IMR-90 (cell line): ENCODE data around the gene GLT1D1. TPM values are rescaled to one million over a fixed set of nuclear protein-coding genes. Genes with fewer than 3 reads are reported as not detected.

Experiments
- ATAC-seq: fragments of 200-7000 bp; cut with Tn5 transposase; 2 replicates; pipeline ENCODE4 v1.9.1; 2020; ENCODE audit warnings: low read depth, mild to moderate bottlenecking, moderate library complexity
- BruUV-seq: library from RNA; stranded (reverse); fragments of 400-500 nt; replicated peaks from 2 replicates; lab custom pipeline; 2021; lab: Mats Ljungman, UMichigan
- CTCF ChIA-PET: fragments of 300-600 bp; formaldehyde crosslinking; extraction: SDS; loops from one replicate; lab custom pipeline; 2021; ENCODE audit warnings: antibody characterized with exemption; lab: Yijun Ruan, JAX
- POLR2A ChIA-PET: fragments of 300-600 bp; sonication (Branson Sonifier 250); formaldehyde crosslinking; loops from one replicate; lab custom pipeline; 2022; ENCODE audit warnings: antibody characterized with exemption; ENCODE audit not compliant: unreplicated experiment; lab: Charles Lee
- DNase-seq: peaks from one replicate; pipeline ENCODE4 v3.0.0; 2013
- H2AFZ ChIP-seq: replicated peaks from 2 replicates; pipeline ENCODE3; 2013; ENCODE audit warnings: low read length, mild to moderate bottlenecking; ENCODE audit not compliant: poor library complexity
- H2AK5ac ChIP-seq: 2 replicates; pipeline ENCODE4 v1.6.1; 2013; ENCODE audit warnings: low read depth, low read length, inconsistent platforms
- H2AK9ac ChIP-seq: replicated peaks from 2 replicates; pipeline ENCODE3; 2013; ENCODE audit warnings: mild to moderate bottlenecking, low read depth, low read length, moderate library complexity; ENCODE audit not compliant: poor library complexity
- H2BK120ac ChIP-seq: 2 replicates; pipeline ENCODE4 v1.6.1; 2013; ENCODE audit warnings: low read depth, low read length, inconsistent platforms
- H2BK15ac ChIP-seq: 3 replicates; pipeline ENCODE4 v1.6.1; 2013; ENCODE audit warnings: low read depth, low read length, inconsistent platforms
- H2BK20ac ChIP-seq: 2 replicates; pipeline ENCODE4 v1.6.1; 2013; ENCODE audit warnings: low read depth, mild to moderate bottlenecking, inconsistent platforms, low read length, moderate library complexity
- H2BK5ac ChIP-seq: 2 replicates; pipeline ENCODE4 v1.6.1; 2013; ENCODE audit warnings: mild to moderate bottlenecking, low read depth, low read length, inconsistent platforms; ENCODE audit not compliant: poor library complexity, severe bottlenecking
- H3K14ac ChIP-seq: replicated peaks from 2 replicates; pipeline ENCODE4 v1.6.1; 2013; ENCODE audit warnings: low read depth, low read length, inconsistent platforms
- H3K18ac ChIP-seq: 2 replicates; pipeline ENCODE4 v1.6.1; 2013; ENCODE audit warnings: low read depth, low read length, control low read depth
- H3K23ac ChIP-seq: 2 replicates; pipeline ENCODE4 v1.6.1; 2013; ENCODE audit warnings: low read depth, low read length, inconsistent platforms
- H3K27ac ChIP-seq: 2 replicates; pipeline ENCODE4 v1.5.1; 2013; ENCODE audit warnings: mild to moderate bottlenecking, control low read depth, low read length; ENCODE audit not compliant: insufficient read depth
- H3K27me3 ChIP-seq: 2 replicates; pipeline ENCODE4 v1.6.1; 2013; ENCODE audit warnings: low read length; ENCODE audit not compliant: control insufficient read depth, insufficient read depth
- H3K36me3 ChIP-seq: 2 replicates; pipeline ENCODE4 v1.6.1; 2013; ENCODE audit warnings: low read length, mixed read lengths; ENCODE audit not compliant: control insufficient read depth, insufficient read depth
- H3K4ac ChIP-seq: 2 replicates; pipeline ENCODE4 v1.6.1; 2013; ENCODE audit warnings: low read depth, low read length, inconsistent platforms
- H3K4me1 ChIP-seq: 2 replicates; pipeline ENCODE4 v1.6.1; 2013; ENCODE audit warnings: low read length, mixed read lengths; ENCODE audit not compliant: control insufficient read depth, insufficient read depth
- H3K4me2 ChIP-seq: 2 replicates; pipeline ENCODE4 v1.6.1; 2013; ENCODE audit warnings: low read depth, mild to moderate bottlenecking, control low read depth, low read length, moderate library complexity
- H3K4me3 ChIP-seq: 2 replicates; pipeline ENCODE4 v1.5.1; 2013; ENCODE audit warnings: low read depth, mild to moderate bottlenecking, control low read depth, low read length, moderate library complexity; ENCODE audit not compliant: insufficient read depth
- H3K56ac ChIP-seq: 2 replicates; pipeline ENCODE4 v1.6.1; 2013; ENCODE audit warnings: low read length, inconsistent platforms; ENCODE audit not compliant: insufficient read depth; ENCODE audit errors: extremely low read depth
- H3K79me1 ChIP-seq, 2 experiments: 2 replicates each; pipeline ENCODE4 v1.6.1; 2013; ENCODE audit warnings: low read length in 2 of 2, inconsistent platforms in 1 of 2, low read depth in 1 of 2
- H3K9ac ChIP-seq: 2 replicates; pipeline ENCODE4 v1.6.1; 2013; ENCODE audit warnings: low read depth, low read length, control low read depth
- H3K9me1 ChIP-seq: 2 replicates; pipeline ENCODE4 v1.6.1; 2013; ENCODE audit warnings: low read length, inconsistent platforms; ENCODE audit not compliant: insufficient read depth
- H3K9me3 ChIP-seq: 2 replicates; pipeline ENCODE4 v1.6.1; 2013; ENCODE audit warnings: low read length; ENCODE audit not compliant: control insufficient read depth, insufficient read depth
- H4K20me1 ChIP-seq: 2 replicates; pipeline ENCODE4 v1.6.1; 2013; ENCODE audit warnings: low read length, inconsistent platforms; ENCODE audit not compliant: insufficient read depth
- H4K5ac ChIP-seq: 2 replicates; pipeline ENCODE4 v1.6.1; 2013; ENCODE audit warnings: mild to moderate bottlenecking, low read depth, low read length, control low read depth
- H4K8ac ChIP-seq, 2 experiments: 2 replicates each; pipeline ENCODE4 v1.6.1; 2013; ENCODE audit warnings: low read depth in 2 of 2, low read length in 2 of 2, control low read depth in 1 of 2, inconsistent platforms in 1 of 2
- H4K91ac ChIP-seq: 2 replicates; pipeline ENCODE4 v1.6.1; 2013; ENCODE audit warnings: low read depth, low read length, inconsistent platforms; ENCODE audit not compliant: insufficient read depth
- MAZ ChIP-seq: IDR thresholded peaks from 2 replicates; pipeline ENCODE4 v1.6.1; 2012; ENCODE audit warnings: low read depth, mild to moderate bottlenecking, low read length, improper control_type of control experiment, moderate library complexity, borderline replicate concordance
- POLR2A ChIP-seq: IDR thresholded peaks from 2 replicates; pipeline ENCODE4 v1.6.1; 2012; ENCODE audit warnings: mild to moderate bottlenecking, low read depth, low read length
- RFX5 ChIP-seq: IDR thresholded peaks from 2 replicates; pipeline ENCODE4 v1.8.0; 2012; ENCODE audit warnings: low read depth, mild to moderate bottlenecking, low read length, moderate library complexity
- USF2 ChIP-seq: fragments of 150-350 bp; IDR thresholded peaks from 2 replicates; pipeline ENCODE4 v1.6.1; 2017; ENCODE audit warnings: mild to moderate bottlenecking, antibody characterized with exemption, low read length, low read depth
- WGBS, 2 experiments: methylation state at CpG; one replicate each; pipeline versions ENCODE4 v1.1.5 to v1.1.7; 2013; ENCODE audit warnings: missing lambda C conversion rate in 2 of 2; ENCODE audit not compliant: insufficient read length in 1 of 2; ENCODE audit errors: extremely low coverage in 2 of 2; 5-methylcytosine and 5-hydroxymethylcytosine counted together
- dilution Hi-C: fragments of 300-500 bp; cut with HindIII; formaldehyde crosslinking; loops from one replicate; pipeline ENCODE4 v1.14.3; 2018; ENCODE audit warnings: low sequenced_read_pairs; ENCODE audit not compliant: unreplicated experiment
- in situ Hi-C: fragments of 300-500 bp; cut with MboI; formaldehyde crosslinking; loops from 3 replicates; pipeline ENCODE4 v1.14.3; 2019; ENCODE audit warnings: low sequenced_read_pairs, inconsistent platforms, mixed read lengths
- intact Hi-C: fragments of 100-400 bp; cut with micrococcal nuclease; formaldehyde crosslinking; loops from 2 replicates; pipeline ENCODE4 v1.10.0; 2022
- polyA plus RNA-seq, 3 experiments: library from polyadenylated mRNA; depleted of rRNA; stranded (reverse); fragments of >200 nt; gene quantifications; 2 replicates each; pipeline ENCODE4 v1.2.3, GENCODE V29; 2012; ENCODE audit warnings: low replicate concordance in 1 of 3
- total RNA-seq: library from RNA; depleted of rRNA; stranded (reverse); fragments of >200 nt; gene quantifications from 2 replicates; pipeline ENCODE4 v1.2.3, GENCODE V29; 2012

The GLT1D1 gene
- total and polyA plus RNA-seq, 2 of the 4 experiments (the other 2 are of a cell fraction): not detected

GRCh38 chr12:128989287-128989686 is 136.0 kb downstream of the GLT1D1 start:
- ChIA-PET CTCF (no interaction called here), POLR2A (no interaction called here)
- Histone ChIP-seq H2BK15ac (no peak overlapping the region), H3K27ac (no peak overlapping the region), H4K5ac (no peak overlapping the region), H3K23ac (no peak overlapping the region), H3K9ac (no peak overlapping the region), H2BK5ac (no peak overlapping the region), H4K91ac (no peak overlapping the region), H3K18ac (no peak overlapping the region), H3K9me3 (peaks cover 20% of the 10 kb centered on the region), H3K9me1 (no peaks in the 10 kb centered on the region), H3K56ac (no peak overlapping the region), H3K4me3 (no peak overlapping the region), H3K4me2 (no peak overlapping the region), H2AK5ac (no peak overlapping the region), H3K4ac (no peak overlapping the region), H2AK9ac (no peak overlapping the region), H3K79me1 (no peaks in the 10 kb centered on the region), H2BK20ac (no peak overlapping the region), H2AFZ (no peak overlapping the region), H3K4me1 (no peaks in the 10 kb centered on the region), H3K27me3 (no peaks in the 10 kb centered on the region), H2BK120ac (no peak overlapping the region), H3K14ac (no peak overlapping the region), H3K36me3 (no peaks in the 10 kb centered on the region), H4K8ac (no peak overlapping the region), H4K20me1 (no peaks in the 10 kb centered on the region)
- no peak for ATAC-seq
- WGBS, 2 experiments: no CpG with 5 or more reads among the region's 1 CpG
- in situ Hi-C loops: no loop called here
- TF ChIP-seq RFX5: no peak
- TF ChIP-seq POLR2A: no peak
- TF ChIP-seq MAZ: no peak
- TF ChIP-seq USF2: no peak
- no TSS peak for BruUV-seq
- intact Hi-C loops: no loop called here
- no peak for DNase-seq
- dilution Hi-C loops: no loop called here
